Lung microvascular endothelial cell (primary cell): ENCODE results near the gene COX17. TPM values are rescaled to one million over a fixed set of nuclear protein-coding genes. Genes with fewer than 3 reads are reported as not detected.

ENCODE experiments used
- DNase-seq, 2 donors: peaks; one replicate each; pipeline versions ENCODE4 v3.0.0 to v3.0.0-alpha.2; 2010; ENCODE audit warnings: low read depth in 2 of 2
- total RNA-seq: library from RNA; depleted of rRNA; stranded (reverse); fragments of >200 nt; gene quantifications from 2 replicates; pipeline ENCODE4 v1.2.1, GENCODE V29; 2014

The COX17 gene
- total RNA-seq, 1 donor from 2014 or later: 42.9 TPM

GRCh38 chr3:119675188-119675874, 1.9 kb downstream of the COX17 start:
- no peak for DNase-seq

GRCh38 chr3:119673875-119674274, 3.3 kb downstream of the COX17 start:
- no peak for DNase-seq

- no peak for DNase-seq
These were observed 4.4 kb downstream of the COX17 start for GRCh38 chr3:119672776-119673175.

GRCh38 chr3:119669906-119670570, 7.2 kb downstream of the COX17 start:
- peak; percentile 28 to 51 for DNase-seq

- DNase-seq: no peak
These were observed 11.1 kb downstream of the COX17 start for GRCh38 chr3:119665954-119666559.

- DNase-seq: no peak
These were observed 12.3 kb downstream of the COX17 start for GRCh38 chr3:119664850-119665379.

- no peak for DNase-seq
These were observed 12.8 kb downstream of the COX17 start for GRCh38 chr3:119664370-119664769.

- no peak for DNase-seq
These were observed 13.3 kb downstream of the COX17 start for GRCh38 chr3:119663885-119664284.

- DNase-seq: no peak
These were observed 14.4 kb downstream of the COX17 start for GRCh38 chr3:119662604-119663373.

- peak in 1 of 2 donors; percentile 75 for DNase-seq
These were observed 16.4 kb downstream of the COX17 start, which contains the start of gene POPDC2 for GRCh38 chr3:119660474-119661440. Gene POPDC2 (minus strand): TSS chr3:119660589. CDS start chr3:119660423, 166 bp downstream.

GRCh38 chr3:119659606-119660291, 17.5 kb downstream of the COX17 start:
- DNase-seq: no peak

GRCh38 chr3:119658994-119659393, 18.2 kb downstream of the COX17 start:
- DNase-seq: no peak

GRCh38 chr3:119657887-119658702, 19.1 kb downstream of the COX17 start:
- DNase-seq: no peak

- DNase-seq: no peak
These were observed 23.3 kb downstream of the COX17 start for GRCh38 chr3:119653876-119654275.

- no peak for DNase-seq
These were observed 24.7 kb downstream of the COX17 start for GRCh38 chr3:119652306-119653033.

GRCh38 chr3:119649761-119650160, 27.4 kb downstream of the COX17 start:
- no peak for DNase-seq

GRCh38 chr3:119647843-119648575, 29.2 kb downstream of the COX17 start:
- DNase-seq: peak; percentile 16 to 46

- DNase-seq: peak; percentile 85 to 89
These were observed 30.0 kb downstream of the COX17 start for GRCh38 chr3:119647171-119647570.
